ENCODE measurements around the gene RTL10.
A peak's percentile ranks its signal among the peaks of the same experiment; 100 is the strongest.

The RTL10 gene

DNA sequence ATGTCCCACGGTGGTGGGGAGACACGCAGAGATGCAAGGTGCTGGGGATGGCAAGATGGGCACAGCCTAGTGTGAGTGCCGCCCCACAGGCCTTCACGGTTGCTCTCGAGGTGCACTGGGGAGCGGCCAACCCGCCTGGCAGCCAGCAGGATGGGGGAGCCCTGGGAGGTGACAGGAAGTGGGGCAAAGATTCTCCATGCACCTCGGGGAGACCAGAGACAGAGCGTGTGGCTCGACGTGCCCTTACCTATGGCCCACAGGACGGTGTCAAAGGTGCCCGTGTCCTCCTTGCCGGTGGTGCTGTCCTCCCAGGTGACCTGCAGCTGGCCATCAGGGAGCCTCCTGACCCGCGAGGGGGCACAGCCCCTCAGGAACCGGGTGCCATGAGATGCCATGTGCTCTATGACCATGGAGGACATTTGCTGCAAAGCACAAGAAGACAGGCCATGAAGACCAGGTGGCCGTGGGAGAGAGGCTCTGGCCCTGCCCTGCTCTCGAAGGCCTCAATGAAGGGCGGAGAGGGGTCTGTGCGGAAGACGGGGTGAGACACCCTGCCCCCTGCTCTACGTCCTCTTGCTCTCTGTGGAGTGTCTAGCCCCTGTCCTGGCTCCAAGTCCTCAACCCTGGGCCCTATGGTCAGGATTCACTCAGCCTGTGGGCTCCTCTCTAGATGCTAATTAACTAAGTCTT is 40.6 kb upstream of the RTL10 start:
- no peak for FAIRE-seq
- DNase-seq (ENCODE audit: insufficient read length, low spot score) = no peak
- no peak for TF ChIP-seq POLR2A (IDR thresholded peaks at IDR 0.05; ENCODE audit: low read depth, low read length)

DNA sequence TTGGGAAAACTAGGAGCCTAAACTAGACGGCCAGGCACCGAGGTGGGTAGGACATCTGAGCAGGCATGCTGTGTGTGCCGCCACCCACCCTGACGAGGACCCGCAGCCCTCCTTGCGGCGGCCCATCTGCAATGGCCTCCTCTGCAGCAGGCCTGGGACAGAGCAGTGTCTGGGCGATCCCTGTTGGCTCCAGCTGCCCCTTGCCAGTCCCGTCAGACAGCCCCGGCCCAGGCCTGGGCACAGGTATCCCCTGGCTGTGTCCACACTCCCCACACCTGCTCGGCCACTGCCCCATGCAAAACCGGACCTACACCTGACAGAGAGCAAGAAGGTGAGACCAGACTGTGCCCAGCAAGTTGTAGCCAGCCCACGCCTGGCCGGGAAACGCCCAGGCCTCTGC is 38.7 kb upstream of the RTL10 start:
- DNase-seq (ENCODE audit: insufficient read length, low spot score) (no peak), FAIRE-seq (no peak)
- TF ChIP-seq POLR2A (IDR thresholded peaks at IDR 0.05; ENCODE audit: low read depth, low read length) = no peak

DNA sequence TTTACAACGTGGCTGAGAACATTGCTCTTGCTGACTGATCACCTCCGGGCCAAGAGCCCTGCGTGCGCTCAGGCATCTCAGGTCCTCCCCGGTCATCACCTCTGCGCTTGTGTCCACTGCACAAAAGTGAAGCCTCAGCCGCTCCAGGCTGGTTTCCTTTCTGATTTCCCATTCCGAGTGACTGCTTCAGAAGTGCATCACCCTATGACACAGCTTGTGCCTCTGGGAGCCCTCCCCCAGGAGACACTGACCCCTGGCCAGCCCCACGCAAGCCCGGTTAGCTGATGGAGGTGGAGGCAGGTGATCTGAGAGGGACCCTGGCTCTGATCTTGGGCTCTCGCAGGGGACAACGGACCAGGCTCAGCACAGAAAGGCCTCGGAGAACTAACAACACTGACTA is 38.3 kb upstream of the RTL10 start:
- TF ChIP-seq POLR2A (IDR thresholded peaks at IDR 0.05; ENCODE audit: low read depth, low read length) = no peak
- DNase-seq (ENCODE audit: insufficient read length, low spot score) (no peak), FAIRE-seq (no peak)

DNA sequence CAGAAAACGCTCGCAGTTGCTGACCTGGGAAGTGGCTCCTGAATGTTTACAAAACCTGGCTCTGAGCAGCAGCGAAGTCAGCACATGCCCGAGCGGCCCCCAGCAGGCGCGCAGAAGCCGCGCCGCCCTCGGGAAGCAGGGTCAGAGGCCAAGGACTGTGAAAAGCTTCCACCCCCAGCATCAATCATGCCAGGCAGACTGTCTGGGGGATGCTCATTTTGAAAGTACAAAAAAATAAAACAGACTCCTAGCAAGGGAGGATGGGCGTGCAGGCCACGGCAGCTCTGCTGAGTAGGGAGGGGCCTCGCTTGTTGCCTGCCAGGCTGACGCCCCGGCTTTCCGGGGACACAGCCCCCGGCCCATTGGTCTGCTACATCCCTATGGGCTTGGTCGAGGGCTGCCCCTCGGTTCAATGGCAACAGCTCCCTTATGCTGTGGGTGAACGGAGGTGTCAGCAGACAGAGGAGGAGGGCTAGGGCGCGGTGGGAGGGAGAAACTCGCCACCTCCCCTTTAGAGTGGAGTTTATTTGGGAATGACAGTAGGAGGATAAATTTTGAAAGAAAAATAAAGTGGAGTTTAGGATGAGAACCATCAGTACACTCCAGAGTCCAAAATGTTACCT is 37.7 kb upstream of the RTL10 start:
- no peak for FAIRE-seq
- TF ChIP-seq POLR2A (IDR thresholded peaks at IDR 0.05; ENCODE audit: low read depth, low read length) = no peak
- DNase-seq (ENCODE audit: insufficient read length, low spot score) = no peak

DNA sequence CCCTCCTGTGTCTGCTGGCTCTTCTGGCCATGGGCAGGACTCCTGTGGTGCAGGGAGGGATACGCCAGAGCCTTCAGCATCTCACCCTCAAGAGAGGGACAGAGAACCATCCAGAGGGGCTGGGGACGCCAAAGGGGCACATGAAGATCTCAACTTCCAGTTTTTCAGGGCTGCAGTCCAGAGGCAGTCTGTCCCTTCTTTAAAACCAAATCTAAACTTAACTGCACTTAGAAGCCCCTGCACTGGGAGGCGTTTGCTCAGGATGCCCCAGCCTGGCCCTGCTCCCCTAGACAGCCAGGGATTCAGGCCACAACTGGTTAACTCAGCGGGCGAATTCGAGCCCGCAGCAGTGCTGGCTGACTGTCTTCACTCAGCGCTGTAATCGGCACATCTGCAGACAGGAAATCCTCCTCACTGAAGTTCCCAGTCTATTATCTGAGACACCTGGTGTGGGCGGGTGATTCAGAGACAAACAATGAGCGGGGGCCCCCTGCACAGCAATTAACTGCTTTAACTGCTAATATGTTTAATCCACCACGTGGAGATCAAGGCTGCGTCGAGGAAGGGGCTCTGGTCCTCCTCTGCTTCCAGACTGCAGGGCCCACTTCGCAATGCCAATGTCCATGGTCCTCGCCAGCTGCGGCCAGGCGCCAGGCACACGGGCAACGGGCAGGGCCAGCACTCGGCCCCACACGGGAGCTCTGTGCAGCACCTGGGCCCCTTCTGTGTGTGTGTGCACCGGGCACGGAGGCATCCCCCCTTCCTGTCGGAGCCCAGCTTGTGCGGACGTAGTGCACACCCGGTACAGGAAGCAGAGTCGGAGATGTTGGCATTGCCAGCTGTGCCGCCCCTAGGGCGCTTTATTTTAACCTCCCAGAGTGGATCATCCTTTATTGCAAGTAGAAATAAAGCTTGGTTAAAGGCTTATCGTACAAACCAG is 36.9 kb upstream of the RTL10 start:
- FAIRE-seq (no peak), DNase-seq (ENCODE audit: insufficient read length, low spot score) (peak; percentile 69)
- TF ChIP-seq POLR2A (IDR thresholded peaks at IDR 0.05; ENCODE audit: low read depth, low read length) = no peak

DNA sequence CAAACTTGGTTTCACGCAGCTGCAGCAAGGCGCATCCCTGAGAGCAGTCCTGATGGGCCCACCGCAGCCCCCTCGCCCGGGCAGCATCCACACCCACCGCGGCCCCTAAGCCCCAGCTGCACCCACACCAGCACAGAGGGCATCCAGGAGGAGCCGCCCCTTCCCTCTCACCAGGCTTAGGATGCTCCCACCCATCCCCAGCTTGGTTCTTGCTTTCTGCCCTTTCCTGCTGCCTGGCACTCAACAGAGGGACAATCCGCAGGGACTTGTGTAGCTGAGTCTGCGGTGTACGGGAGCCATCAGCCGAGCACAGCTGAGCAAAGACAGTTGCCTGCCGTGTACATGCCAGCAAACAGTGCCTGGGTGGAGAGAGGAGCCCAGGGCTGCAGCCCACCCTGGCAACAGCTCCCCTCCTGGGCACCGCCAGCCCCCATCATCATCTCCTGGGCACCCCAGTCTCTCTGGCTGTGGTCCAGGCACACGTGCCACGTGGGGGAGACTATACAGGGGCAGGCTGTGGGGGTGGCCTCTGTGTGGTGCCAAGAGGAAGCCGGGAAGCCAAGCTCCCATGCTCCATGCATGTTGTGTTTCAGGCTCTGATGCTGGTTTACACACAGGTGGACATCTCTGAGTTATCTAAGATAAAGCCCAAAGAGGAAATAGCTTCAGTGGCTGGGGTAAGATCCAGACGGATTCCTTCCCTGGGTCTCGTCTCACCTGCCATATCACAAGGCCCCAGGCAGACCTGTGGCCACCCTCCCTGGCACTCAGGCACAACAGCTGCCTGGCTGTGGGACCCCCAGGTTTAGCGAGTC is 36.0 kb upstream of the RTL10 start:
- no peak for TF ChIP-seq POLR2A (IDR thresholded peaks at IDR 0.05; ENCODE audit: low read depth, low read length)
- FAIRE-seq (no peak), DNase-seq (ENCODE audit: insufficient read length, low spot score) (no peak)

DNA sequence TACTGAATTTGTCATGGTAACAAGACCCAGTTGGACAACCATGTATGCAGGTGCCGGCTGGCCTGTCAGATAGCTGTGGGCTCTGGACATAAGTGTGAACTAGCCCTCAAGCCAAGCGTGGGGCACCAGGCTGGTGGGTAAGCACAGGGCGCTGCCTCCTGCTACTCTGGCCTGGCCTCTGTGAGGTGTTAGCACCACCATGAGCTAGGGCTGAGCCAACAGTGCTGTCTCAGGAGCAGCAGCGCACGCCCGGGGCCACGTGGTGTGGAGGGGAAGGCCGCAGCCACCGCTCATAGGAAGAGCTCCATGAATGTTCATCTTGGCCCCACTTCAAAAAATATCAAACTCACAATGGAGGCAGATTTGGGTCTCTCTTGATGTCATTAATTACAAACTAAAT is 35.3 kb upstream of the RTL10 start:
- FAIRE-seq (no peak), DNase-seq (ENCODE audit: insufficient read length, low spot score) (no peak)
- no peak for TF ChIP-seq POLR2A (IDR thresholded peaks at IDR 0.05; ENCODE audit: low read depth, low read length)

DNA sequence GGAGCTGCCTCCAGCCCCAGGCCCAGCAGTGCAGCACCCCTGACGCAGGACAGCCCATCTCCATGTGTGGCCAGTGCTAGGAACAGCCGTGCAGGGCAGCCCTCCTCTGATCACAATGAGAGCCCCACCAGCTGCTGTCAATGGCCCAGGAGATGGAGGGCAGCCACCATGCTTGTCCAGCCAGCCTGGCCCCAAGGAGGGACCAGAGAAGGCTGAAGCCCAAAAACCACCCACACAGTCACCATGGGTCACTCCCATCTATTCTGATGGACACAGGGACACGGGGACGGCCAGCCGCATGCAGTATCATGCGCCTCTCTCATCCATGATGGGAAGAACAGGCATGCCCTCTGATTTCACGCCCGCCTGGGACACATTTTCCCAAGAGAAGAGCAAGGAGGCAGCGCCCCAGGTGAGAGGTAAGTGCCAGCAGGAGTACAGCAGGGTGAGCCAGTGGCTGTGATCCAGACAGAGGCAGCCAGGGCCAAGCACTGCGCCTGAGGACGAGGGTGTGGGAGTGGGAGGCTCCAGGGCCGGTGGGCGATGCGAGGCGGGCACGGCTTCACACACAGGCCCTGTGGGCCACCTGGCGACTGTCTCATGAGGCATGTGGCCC is 33.6 kb upstream of the RTL10 start:
- FAIRE-seq (no peak), DNase-seq (ENCODE audit: insufficient read length, low spot score) (no peak)
- no peak for TF ChIP-seq POLR2A (IDR thresholded peaks at IDR 0.05; ENCODE audit: low read depth, low read length)

DNA sequence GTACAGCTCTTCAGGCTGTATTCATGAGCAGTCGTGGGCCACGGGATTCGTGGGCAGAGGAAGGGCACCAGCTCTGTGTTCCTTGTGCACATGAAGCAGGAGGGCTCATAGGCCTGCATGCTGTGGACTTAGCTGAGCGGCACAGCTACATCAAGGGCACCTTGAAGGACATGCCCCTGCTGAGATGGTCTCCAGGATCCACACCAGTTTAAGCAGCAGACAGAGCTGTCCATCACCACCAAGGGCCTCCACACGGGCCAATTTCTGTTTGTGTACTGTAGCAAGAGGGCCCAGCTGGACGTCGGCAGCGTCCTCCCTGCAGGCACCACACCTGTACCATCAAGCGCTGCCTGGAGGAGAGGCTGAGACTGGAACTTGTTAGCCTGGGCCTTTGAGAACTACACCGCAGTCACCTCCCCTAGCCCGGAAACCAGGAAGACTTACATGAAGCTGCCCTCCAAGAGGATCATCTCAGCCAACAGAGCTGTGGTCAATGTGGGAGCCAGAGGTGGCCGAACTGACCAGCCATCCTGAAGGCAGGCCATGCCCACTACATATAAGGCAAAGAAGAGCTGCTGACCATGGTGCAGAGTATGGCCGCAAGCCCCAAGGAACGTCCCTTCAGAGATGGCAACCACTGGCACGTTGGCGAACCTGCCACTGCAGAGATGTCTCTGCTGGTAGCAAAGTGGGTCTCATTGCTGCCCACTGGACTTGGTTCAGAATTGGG is 32.7 kb upstream of the RTL10 start:
- TF ChIP-seq POLR2A (IDR thresholded peaks at IDR 0.05; ENCODE audit: low read depth, low read length) = no peak
- FAIRE-seq = no peak
- DNase-seq (ENCODE audit: insufficient read length, low spot score) = no peak

DNA sequence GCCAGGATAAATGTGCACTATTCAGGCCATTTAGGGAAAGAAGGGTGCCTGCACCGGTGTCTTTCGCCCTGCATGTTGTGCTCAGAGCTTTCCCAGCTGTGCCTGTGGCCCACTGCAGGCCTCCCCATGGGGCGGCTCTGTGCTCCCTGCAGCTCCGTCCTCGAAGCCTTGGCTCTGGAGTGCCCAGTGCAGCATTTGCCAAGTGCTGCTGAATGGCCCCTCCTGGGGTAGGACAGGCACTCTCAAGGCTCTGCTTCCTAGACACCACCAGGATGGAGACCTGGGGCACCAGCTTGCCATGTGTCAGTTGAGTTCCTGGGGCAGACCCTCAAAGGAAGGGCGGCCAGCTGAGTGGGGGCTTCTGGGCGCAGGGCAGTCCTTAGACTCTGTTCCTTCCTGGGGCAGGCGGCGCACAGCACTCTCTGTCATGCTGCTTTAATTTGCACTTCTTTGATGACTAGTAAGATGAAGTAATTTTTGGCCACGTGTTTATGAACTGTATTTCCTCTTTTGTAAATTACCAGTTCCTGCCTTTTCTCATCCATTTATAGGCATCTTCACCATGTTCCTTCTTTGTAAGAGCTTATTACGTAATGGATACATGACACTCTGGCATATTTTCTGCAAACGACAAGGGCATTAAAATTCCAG is 32.1 kb upstream of the RTL10 start:
- no peak for FAIRE-seq
- TF ChIP-seq POLR2A (IDR thresholded peaks at IDR 0.05; ENCODE audit: low read depth, low read length) = no peak
- no peak for DNase-seq (ENCODE audit: insufficient read length, low spot score)

DNA sequence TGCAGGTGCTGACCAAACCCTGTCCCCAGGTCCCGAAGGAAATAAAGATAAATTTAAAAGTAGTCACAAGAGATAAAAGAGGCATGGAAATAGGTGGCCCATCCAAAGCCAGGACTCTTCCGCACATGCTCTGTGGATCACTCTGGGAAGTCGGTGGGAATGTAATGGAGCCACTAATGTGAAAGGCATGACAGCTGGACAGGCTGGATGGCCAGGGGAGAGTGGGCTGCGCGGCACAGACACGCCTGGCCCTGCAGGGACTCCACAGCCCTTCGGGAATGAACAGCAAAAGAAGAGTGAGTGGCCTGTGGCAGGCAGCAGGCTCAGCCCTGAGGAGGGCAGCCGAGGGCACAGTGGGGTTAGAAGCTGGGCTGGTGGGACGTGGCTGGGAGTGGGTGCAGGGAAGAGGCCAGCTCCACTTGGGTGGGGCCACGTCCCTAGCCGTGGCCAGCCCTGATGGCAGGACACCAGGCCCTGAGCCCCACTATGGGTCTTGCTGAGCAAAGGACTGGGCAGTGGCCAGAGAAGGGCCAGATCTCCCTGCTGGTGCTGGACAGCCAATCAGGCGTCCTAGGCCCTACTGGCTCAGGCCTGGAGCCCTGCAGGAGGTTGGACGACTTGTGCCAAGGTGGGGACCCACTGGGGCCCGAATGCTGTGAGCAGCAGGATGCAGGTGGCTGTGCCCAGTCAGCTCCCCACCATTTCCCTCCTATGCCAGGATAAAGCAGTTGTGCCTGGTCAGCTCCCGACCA is 31.3 kb upstream of the RTL10 start:
- no peak for DNase-seq (ENCODE audit: insufficient read length, low spot score)
- no peak for FAIRE-seq
- no peak for TF ChIP-seq POLR2A (IDR thresholded peaks at IDR 0.05; ENCODE audit: low read depth, low read length)
